Gastroesophageal sphincter (tissue), 4 donors: ENCODE results near the gene CCDC27. TPM values are rescaled to one million over a fixed set of nuclear protein-coding genes. Genes with fewer than 3 reads are reported as not detected.

Source experiments
- ATAC-seq: fragments of 150-250 bp; one replicate; pipeline ENCODE4 v1.9.1; 2016; ENCODE audit warnings: mild to moderate bottlenecking, moderate library complexity
- H3K27ac ChIP-seq, 4 donors: fragments of 200-600 bp; sonication (generic) in 3 of 4; 1 replicate in 3 of 4; 2 replicates in 1 of 4; pipeline ENCODE4 v1.5.1; 2016 to 2019
- H3K27me3 ChIP-seq: fragments of 200-600 bp; sonication (generic); one replicate; pipeline ENCODE4 v1.5.1; 2019
- H3K36me3 ChIP-seq, 2 donors: fragments of 200-600 bp; sonication (generic); one replicate each; pipeline ENCODE4 v1.5.1; 2019; ENCODE audit warnings: control low read depth in 1 of 2
- H3K4me1 ChIP-seq, 3 donors: fragments of 200-600 bp; sonication (generic); 1 replicate in 2 of 3; 2 replicates in 1 of 3; pipeline ENCODE4 v1.5.1; 2016 to 2019; ENCODE audit warnings: control low read depth in 2 of 3
- H3K4me3 ChIP-seq, 2 donors: fragments of 200-600 bp; sonication (generic); one replicate each; pipeline ENCODE4 v1.5.1; 2019; ENCODE audit warnings: mild to moderate bottlenecking in 1 of 2, moderate library complexity in 1 of 2
- H3K9me3 ChIP-seq, 3 donors: fragments of 200-600 bp; sonication (generic); one replicate each; pipeline ENCODE4 v1.5.1; 2017 to 2019; ENCODE audit warnings: control low read depth in 2 of 3
- CTCF ChIP-seq, 4 experiments: fragments of 200-600 bp in 2 of 4; fragments of 450-650 bp in 2 of 4; sonication (generic) in 1 of 4; IDR thresholded peaks; one replicate each; pipeline ENCODE4 v1.5.1; 2017 to 2019; ENCODE audit warnings: antibody characterized with exemption in 4 of 4, mild to moderate bottlenecking in 2 of 4, moderate library complexity in 2 of 4
- EP300 ChIP-seq: sonication (generic); formaldehyde crosslinking; IDR thresholded peaks from one replicate; pipeline ENCODE4 v1.6.1; 2017; ENCODE audit warnings: antibody characterized with exemption, mild to moderate bottlenecking
- POLR2A ChIP-seq, 2 donors: fragments of 450-650 bp; IDR thresholded peaks; one replicate each; pipeline ENCODE4 v1.6.1; 2017; ENCODE audit warnings: antibody characterized with exemption in 2 of 2, mild to moderate bottlenecking in 2 of 2, moderate library complexity in 1 of 2
- POLR2AphosphoS5 ChIP-seq: sonication (generic); formaldehyde crosslinking; IDR thresholded peaks from one replicate; pipeline ENCODE4 v1.6.1; 2017; ENCODE audit warnings: antibody characterized with exemption
- WGBS, 2 donors: methylation state at CpG; one replicate each; pipeline ENCODE4 v1.1.5; 2018; ENCODE audit warnings: low coverage in 1 of 2; 5-methylcytosine and 5-hydroxymethylcytosine counted together
- total RNA-seq, 4 donors: library from RNA; depleted of rRNA; stranded (reverse); fragments of >200 nt; gene quantifications; one replicate each; pipeline ENCODE4 v1.1.0, GENCODE V29; 2016

CCDC27 gene
- total RNA-seq, 4 donors from 2014 or later = not detected

DNA sequence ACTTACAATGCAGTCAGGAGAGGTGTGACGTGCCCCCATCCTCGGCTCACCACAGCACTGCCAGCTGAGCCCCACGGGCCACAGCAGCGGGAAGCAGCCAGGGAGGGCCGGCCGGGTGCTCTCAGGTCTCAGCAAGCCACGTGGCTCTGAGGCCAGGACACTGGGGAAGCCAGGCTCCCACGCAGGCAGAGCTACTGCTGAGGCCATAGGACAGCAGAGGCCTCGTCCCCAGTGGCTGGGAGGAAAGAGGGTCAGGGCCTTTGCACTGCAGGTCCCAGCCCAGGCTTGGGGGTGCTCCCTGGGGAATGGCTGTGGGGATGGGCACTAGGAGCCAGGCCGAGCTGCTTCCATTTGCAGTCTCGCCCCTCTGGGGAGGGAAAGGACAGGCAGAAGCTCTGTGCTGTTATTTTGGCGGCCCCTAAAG lies 38.3 kb downstream of the CCDC27 start:
- H3K27ac ChIP-seq = no peak overlapping the region
- no peaks in the 10 kb centered on the region for H3K9me3 ChIP-seq
- H3K4me1 ChIP-seq = peaks cover 4 to 72% (median 20%) of the 10 kb centered on the region in 3 donors
- no peak for TF ChIP-seq CTCF (IDR thresholded peaks at IDR 0.05)
- TF ChIP-seq POLR2AphosphoS5 = no peak
- no peak for TF ChIP-seq POLR2A (IDR thresholded peaks at IDR 0.05)
- H3K4me3 ChIP-seq = no peak overlapping the region
- peak; percentile 23 for ATAC-seq
- no CpG with 5 or more reads among the region's 12 CpGs for WGBS, 2 donors
- no peaks in the 10 kb centered on the region for H3K27me3 ChIP-seq
- H3K36me3 ChIP-seq = peaks cover 0 to 70% of the 10 kb centered on the region in 2 donors

- no peaks in the 10 kb centered on the region for H3K9me3 ChIP-seq
- no peak for ATAC-seq
- no peak overlapping the region for H3K4me3 ChIP-seq
- H3K27ac ChIP-seq = no peak overlapping the region
- peaks cover 4 to 73% (median 21%) of the 10 kb centered on the region in 3 donors for H3K4me1 ChIP-seq
- peaks cover 0 to 66% of the 10 kb centered on the region in 2 donors for H3K36me3 ChIP-seq
- no peaks in the 10 kb centered on the region for H3K27me3 ChIP-seq
- TF ChIP-seq POLR2AphosphoS5 (no peak), CTCF (IDR thresholded peaks at IDR 0.05) (no peak), POLR2A (IDR thresholded peaks at IDR 0.05) (no peak), EP300 (no peak)
- 90% methylated on average over 3 of the region's 18 CpGs; no CpG with 5 or more reads in 1 of the 2 donors for WGBS, 2 donors
Measured at GRCh38 chr1:3790952-3791351, 38.7 kb downstream of the CCDC27 start.

DNA sequence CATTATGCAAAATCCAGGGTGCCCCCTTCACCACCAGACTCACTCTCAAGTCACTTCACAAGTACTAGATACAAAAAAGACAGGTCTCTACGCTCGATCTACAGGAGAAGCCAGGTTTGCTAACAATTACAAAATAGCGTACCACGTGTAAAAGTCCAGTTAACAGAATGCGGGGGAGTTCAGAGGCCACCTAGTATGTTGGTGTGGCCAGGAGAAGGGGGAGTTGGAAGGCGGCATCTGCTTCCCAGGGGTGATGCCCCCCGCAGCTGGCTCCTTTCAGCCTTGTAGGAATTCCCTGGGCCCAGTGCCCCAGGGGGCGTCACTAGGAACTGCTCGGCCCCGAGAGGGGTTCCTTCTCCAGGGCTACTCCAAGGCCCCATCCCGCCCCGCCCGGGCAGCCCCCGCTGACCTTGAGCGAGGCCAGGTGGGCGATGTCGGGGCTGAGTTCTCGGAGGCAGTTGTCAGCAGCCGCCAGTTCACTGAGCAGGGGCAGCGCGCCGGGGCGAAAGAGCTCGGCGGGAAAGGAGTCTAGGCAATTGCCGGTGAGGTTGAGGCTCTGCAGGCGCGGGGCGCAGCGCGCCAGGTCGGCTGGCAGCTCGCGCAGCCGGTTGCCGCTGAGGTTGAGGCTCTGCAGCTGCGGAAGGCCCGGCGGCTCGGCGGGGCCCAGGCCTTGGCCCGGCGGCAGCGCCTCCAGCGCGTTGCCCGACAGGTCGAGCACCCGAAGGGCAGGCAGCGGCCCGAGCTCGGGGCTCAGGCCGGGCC lies 43.4 kb downstream of the CCDC27 start:
- Histone ChIP-seq H3K27ac (peak overlapping the region; percentile 1 to 86 (median 82)), H3K4me1 (peaks cover 4 to 58% (median 21%) of the 10 kb centered on the region in 3 donors)
- 8% methylated on average over 4 of the region's 53 CpGs; no CpG with 5 or more reads in 1 of the 2 donors for WGBS, 2 donors

GRCh38 chr1:3796215-3797061 lies 44.2 kb downstream of the CCDC27 start, which contains the start of gene LRRC47:
Gene LRRC47, minus strand, starts transcription at chr1:3796498. Its CDS starts 22 bp downstream, at chr1:3796476.
- Histone ChIP-seq H3K4me3 (peak within 1 kb of the TSS; percentile 51 to 76), H3K4me1 (peaks cover 4 to 50% (median 21%) of the 10 kb centered on the region in 3 donors), H3K27ac (peak within 1 kb of the TSS; percentile 17 to 86 (median 82)), H3K9me3 (no peaks in the 10 kb centered on the region), H3K36me3 (peaks cover 0 to 13% of the 10 kb centered on the region in 2 donors), H3K27me3 (peaks cover 11% of the 10 kb centered on the region)
- TF ChIP-seq EP300 = no peak
- peak; percentile 82 for TF ChIP-seq POLR2AphosphoS5
- peak; percentile 64 to 75 for TF ChIP-seq POLR2A (IDR thresholded peaks at IDR 0.05)
- TF ChIP-seq CTCF (IDR thresholded peaks at IDR 0.05) = peak in 2 of 4 experiments; percentile 12 to 48
- 0 to 4% methylated on average over 10 of the region's 60 CpGs for WGBS, 2 donors
- peak; percentile 99 for ATAC-seq

More for the DNA sequence above, 43.4 kb downstream of the CCDC27 start:
- peaks cover 11% of the 10 kb centered on the region for H3K27me3 ChIP-seq
- no peak for TF ChIP-seq CTCF (IDR thresholded peaks at IDR 0.05)
- TF ChIP-seq POLR2A (IDR thresholded peaks at IDR 0.05) = no peak
- peaks cover 0 to 21% of the 10 kb centered on the region in 2 donors for H3K36me3 ChIP-seq
- H3K4me3 ChIP-seq = peak overlapping the region; percentile 51 to 76
- no peaks in the 10 kb centered on the region for H3K9me3 ChIP-seq
- ATAC-seq = no peak
